Gastrocnemius medialis (tissue), 4 donors: ENCODE measurements around the gene OSBP2. TPM values are rescaled to one million over a fixed set of nuclear protein-coding genes. Genes with fewer than 3 reads are reported as not detected.
A peak's percentile ranks its signal among the peaks of the same experiment; 100 is the strongest.

Experiments
- ATAC-seq, 2 donors: fragments of 150-250 bp; one replicate each; pipeline ENCODE4 v1.9.1; 2016
- DNase-seq, 2 donors: peaks; one replicate each; pipeline ENCODE4 v3.0.0-alpha.2; 2019
- H3K27ac ChIP-seq, 4 donors: fragments of 200-600 bp; sonication (generic); 1 replicate in 1 of 4; 2 replicates in 3 of 4; pipeline ENCODE4 v1.5.1; 2016 to 2018; ENCODE audit warnings: mild to moderate bottlenecking in 2 of 4, moderate library complexity in 1 of 4
- H3K27me3 ChIP-seq, 3 donors: fragments of 200-600 bp; sonication (generic) in 2 of 3; 1 replicate in 1 of 3; 2 replicates in 2 of 3; pipeline versions ENCODE4 v1.5.1 to v1.6.0; 2016 to 2019; ENCODE audit warnings: mild to moderate bottlenecking in 1 of 3, moderate library complexity in 1 of 3
- H3K36me3 ChIP-seq, 2 donors: fragments of 200-600 bp; sonication (generic) in 1 of 2; one replicate each; pipeline ENCODE4 v1.5.1; 2017 to 2018
- H3K4me1 ChIP-seq, 2 donors: fragments of 200-600 bp; sonication (generic) in 1 of 2; one replicate each; pipeline ENCODE4 v1.5.1; 2016 to 2017; ENCODE audit warnings: mild to moderate bottlenecking in 2 of 2
- H3K4me3 ChIP-seq, 4 donors: fragments of 200-600 bp; sonication (generic) in 3 of 4; 1 replicate in 1 of 4; 2 replicates in 3 of 4; pipeline ENCODE4 v1.5.1; 2016 to 2019; ENCODE audit warnings: mild to moderate bottlenecking in 2 of 4
- H3K9me3 ChIP-seq, 3 donors: fragments of 200-600 bp; sonication (generic) in 2 of 3; 1 replicate in 1 of 3; 2 replicates in 2 of 3; pipeline ENCODE4 v1.5.1; 2016 to 2019
- POLR2A ChIP-seq, 2 donors: fragments of 450-650 bp; IDR thresholded peaks; one replicate each; pipeline ENCODE4 v1.6.1; 2017; ENCODE audit warnings: antibody characterized with exemption in 2 of 2, mild to moderate bottlenecking in 2 of 2, moderate library complexity in 2 of 2
- in situ Hi-C, 4 donors: fragments of 200-750 bp; cut with MboI; loops; one replicate each; pipeline versions ENCODE4 v1.15.0 to v1.8.0; 2017; ENCODE audit warnings: low sequenced_read_pairs in 4 of 4
- intact Hi-C: fragments of 100-400 bp; cut with DNase I; formaldehyde crosslinking; loops from one replicate; pipeline ENCODE4 v1.15.1; 2023; ENCODE audit warnings: low total_unique reads
- total RNA-seq, 4 donors: library from RNA; depleted of rRNA; stranded (reverse); fragments of >200 nt; gene quantifications; one replicate each; pipeline versions ENCODE4 v1.1.0 to v1.2.3, GENCODE V29; 2016
- TF ChIP-seq, protein P1 (sequence below), 5 experiments: fragments of 450-650 bp in 3 of 5; fragments of 200-600 bp in 2 of 5; sonication (generic) in 2 of 5; IDR thresholded peaks in 4 of 5; conservative IDR thresholded peaks in 1 of 5; 1 replicate in 4 of 5; 2 replicates in 1 of 5; pipeline ENCODE4 v1.5.1; 2016 to 2019; ENCODE audit warnings: antibody characterized with exemption in 5 of 5, mild to moderate bottlenecking in 3 of 5, moderate library complexity in 3 of 5

Gene OSBP2
- total RNA-seq, 4 donors from 2014 or later: 2.8 to 4.3 (median 3.0) TPM

DNA sequence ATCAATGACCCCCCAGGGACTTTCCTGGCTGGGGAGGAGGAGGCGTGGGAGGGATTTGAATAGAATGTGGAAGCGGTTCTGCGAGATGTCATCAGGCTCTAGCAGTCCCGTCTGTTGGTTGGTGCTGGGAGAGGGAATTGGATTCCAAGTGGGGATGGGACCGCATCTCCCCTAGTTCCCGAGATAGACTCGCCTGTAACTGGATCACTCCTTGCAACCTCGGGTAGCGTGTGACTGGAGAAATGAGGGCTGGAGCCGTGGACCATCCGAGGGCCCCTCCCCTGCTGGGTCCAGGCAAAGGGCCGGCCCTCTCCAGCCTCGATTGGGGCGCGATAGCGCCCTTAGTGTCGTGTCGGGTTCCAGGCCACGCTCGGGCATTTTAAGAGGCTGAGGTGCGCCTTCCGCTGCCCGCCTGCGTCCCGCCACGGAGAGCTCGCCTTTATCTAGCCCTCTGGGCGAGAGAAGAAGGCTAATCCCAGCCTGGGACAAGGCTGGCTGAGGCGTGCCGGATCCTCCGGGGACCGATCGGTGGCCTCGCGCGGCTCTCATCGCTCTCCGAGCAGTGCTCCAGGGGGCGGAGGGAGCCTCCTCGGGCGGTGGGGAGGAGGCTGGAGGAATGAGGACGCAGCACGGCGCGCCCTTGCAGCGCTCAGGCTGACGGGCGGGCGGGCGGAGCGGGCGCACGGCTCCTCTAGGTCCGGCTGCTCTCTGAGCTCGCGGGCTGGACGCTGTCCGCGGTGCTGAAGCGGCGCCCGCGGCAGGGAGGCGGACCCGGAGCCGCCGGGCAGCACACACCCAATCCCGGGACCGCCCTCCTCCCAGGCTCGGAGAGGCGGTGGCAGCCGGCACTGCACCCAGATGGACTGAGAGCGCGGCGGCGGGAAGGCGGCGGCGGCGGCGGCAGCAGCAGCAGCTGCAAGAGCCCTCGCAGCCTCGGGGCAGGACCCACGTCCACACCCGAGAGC, 107.8 kb downstream of the OSBP2 start:
- DNase-seq (peak; percentile 34 to 67), ATAC-seq (peak; percentile 97 to 99)
- TF ChIP-seq, protein P1, sequence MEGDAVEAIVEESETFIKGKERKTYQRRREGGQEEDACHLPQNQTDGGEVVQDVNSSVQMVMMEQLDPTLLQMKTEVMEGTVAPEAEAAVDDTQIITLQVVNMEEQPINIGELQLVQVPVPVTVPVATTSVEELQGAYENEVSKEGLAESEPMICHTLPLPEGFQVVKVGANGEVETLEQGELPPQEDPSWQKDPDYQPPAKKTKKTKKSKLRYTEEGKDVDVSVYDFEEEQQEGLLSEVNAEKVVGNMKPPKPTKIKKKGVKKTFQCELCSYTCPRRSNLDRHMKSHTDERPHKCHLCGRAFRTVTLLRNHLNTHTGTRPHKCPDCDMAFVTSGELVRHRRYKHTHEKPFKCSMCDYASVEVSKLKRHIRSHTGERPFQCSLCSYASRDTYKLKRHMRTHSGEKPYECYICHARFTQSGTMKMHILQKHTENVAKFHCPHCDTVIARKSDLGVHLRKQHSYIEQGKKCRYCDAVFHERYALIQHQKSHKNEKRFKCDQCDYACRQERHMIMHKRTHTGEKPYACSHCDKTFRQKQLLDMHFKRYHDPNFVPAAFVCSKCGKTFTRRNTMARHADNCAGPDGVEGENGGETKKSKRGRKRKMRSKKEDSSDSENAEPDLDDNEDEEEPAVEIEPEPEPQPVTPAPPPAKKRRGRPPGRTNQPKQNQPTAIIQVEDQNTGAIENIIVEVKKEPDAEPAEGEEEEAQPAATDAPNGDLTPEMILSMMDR (IDR thresholded peaks at IDR 0.05 in 4 of 5, conservative IDR thresholded peaks at IDR 0.05 in 1 of 5): peak; percentile 32 to 58 (median 50)
- no peak for TF ChIP-seq POLR2A (IDR thresholded peaks at IDR 0.05)
- Histone ChIP-seq H3K4me1 (peaks cover 6 to 7% of the 10 kb centered on the region in 2 donors), H3K9me3 (no peaks in the 10 kb centered on the region), H3K4me3 (peak overlapping the region in 3 of 4 donors; percentile 4 to 44 (median 36)), H3K36me3 (no peaks in the 10 kb centered on the region), H3K27ac (no peak overlapping the region), H3K27me3 (no peaks in the 10 kb centered on the region)
- intact Hi-C loops (no loop called here), in situ Hi-C loops (no loop called here)

DNA sequence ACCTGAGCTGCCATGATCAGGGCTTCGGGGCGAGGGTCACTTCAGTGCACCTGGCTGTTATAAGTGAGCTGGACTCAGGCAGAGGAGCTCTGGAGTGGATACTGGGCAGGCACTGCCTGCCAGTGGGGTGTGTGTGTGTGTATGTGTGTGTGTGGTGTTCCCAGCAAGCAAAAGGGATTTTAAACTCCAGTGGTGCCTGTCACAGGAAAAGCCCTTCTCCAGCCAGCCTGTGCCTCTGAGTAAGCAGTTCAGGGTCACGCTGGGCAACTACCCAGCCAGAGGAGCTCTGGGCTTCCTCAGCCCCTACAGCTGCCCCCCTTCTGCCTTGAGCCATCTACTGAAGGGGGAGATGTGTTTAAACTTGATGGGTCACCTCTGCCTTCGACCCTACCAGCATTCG, 109.0 kb downstream of the OSBP2 start:
- ATAC-seq (no peak), DNase-seq (no peak)
- intact Hi-C loops (no loop called here), in situ Hi-C loops (no loop called here)
- no peaks in the 10 kb centered on the region for H3K36me3 ChIP-seq
- H3K4me1 ChIP-seq: peaks cover 6 to 7% of the 10 kb centered on the region in 2 donors
- H3K27me3 ChIP-seq: no peaks in the 10 kb centered on the region
- H3K27ac ChIP-seq: no peak overlapping the region
- H3K4me3 ChIP-seq: no peak overlapping the region
- TF ChIP-seq, protein P1 (IDR thresholded peaks at IDR 0.05 in 4 of 5, conservative IDR thresholded peaks at IDR 0.05 in 1 of 5): no peak
- TF ChIP-seq POLR2A (IDR thresholded peaks at IDR 0.05): no peak
- no peaks in the 10 kb centered on the region for H3K9me3 ChIP-seq

DNA sequence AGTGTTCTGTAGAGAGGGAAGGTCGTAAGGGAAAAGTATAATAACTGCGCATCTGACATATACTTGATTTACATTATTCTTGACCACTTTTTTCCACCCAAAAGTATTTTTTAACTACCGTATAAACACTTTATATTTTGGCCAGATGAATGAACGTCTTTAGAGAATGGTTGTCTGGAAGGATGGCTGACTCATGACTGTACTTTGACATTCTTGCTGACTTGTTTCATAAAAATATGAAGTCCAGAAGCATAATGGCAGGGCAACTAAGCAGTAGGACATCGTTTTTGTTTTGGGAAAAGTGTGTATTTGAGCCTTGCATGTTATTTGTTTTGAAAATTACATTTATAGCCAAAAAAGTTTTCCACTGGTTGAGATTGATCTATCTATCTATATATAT, 110.0 kb downstream of the OSBP2 start:
- no peak overlapping the region for H3K27ac ChIP-seq
- intact Hi-C loops: no loop called here
- H3K4me1 ChIP-seq: peaks cover 6 to 7% of the 10 kb centered on the region in 2 donors
- no peaks in the 10 kb centered on the region for H3K27me3 ChIP-seq
- no peak for ATAC-seq
- TF ChIP-seq POLR2A (IDR thresholded peaks at IDR 0.05): no peak
- TF ChIP-seq, protein P1 (IDR thresholded peaks at IDR 0.05 in 4 of 5, conservative IDR thresholded peaks at IDR 0.05 in 1 of 5): no peak
- no peak for DNase-seq
- in situ Hi-C loops: no loop called here
- H3K4me3 ChIP-seq: no peak overlapping the region
- H3K36me3 ChIP-seq: no peaks in the 10 kb centered on the region
- H3K9me3 ChIP-seq: no peaks in the 10 kb centered on the region

DNA sequence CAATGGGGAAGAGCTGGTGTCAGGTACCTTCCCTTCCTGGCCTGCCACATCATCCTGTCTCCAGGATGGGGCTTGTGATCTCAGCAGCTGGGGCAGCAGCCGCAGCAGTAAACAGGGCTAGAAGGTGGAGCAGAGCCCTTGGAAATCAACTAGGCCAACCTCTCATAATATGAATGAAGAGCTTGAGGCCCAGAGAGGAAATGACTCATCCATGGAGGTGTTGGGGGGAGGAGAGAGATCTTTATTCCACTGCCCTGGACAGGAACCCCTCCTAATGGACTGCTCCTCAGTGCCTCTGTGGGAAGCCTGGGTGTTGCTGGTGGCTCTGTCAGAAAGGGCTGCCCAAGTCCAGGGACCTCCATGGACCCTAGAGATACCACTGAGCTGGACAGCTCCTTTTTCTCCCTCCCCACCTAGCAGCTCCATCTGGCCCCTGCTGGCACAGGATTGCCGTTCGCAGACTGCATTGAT, 111.8 kb downstream of the OSBP2 start:
- no peaks in the 10 kb centered on the region for H3K27me3 ChIP-seq
- no peak for TF ChIP-seq POLR2A (IDR thresholded peaks at IDR 0.05)
- TF ChIP-seq, protein P1 (IDR thresholded peaks at IDR 0.05 in 4 of 5, conservative IDR thresholded peaks at IDR 0.05 in 1 of 5): no peak
- ATAC-seq (no peak), DNase-seq (no peak)
- intact Hi-C loops: no loop called here
- in situ Hi-C loops: no loop called here
- peaks cover 6 to 7% of the 10 kb centered on the region in 2 donors for H3K4me1 ChIP-seq
- H3K4me3 ChIP-seq: no peak overlapping the region
- no peak overlapping the region for H3K27ac ChIP-seq
- no peaks in the 10 kb centered on the region for H3K9me3 ChIP-seq
- no peaks in the 10 kb centered on the region for H3K36me3 ChIP-seq
